HG03342 (cell line): ENCODE data around the gene TM4SF20.

Experiments
- ATAC-seq: cut with Tn5 transposase; IDR thresholded peaks from one replicate; pipeline ENCODE4 v1.9.1; 2021; ENCODE audit warnings: mild to moderate bottlenecking, moderate library complexity; ENCODE audit not compliant: unreplicated experiment

The TM4SF20 gene

DNA sequence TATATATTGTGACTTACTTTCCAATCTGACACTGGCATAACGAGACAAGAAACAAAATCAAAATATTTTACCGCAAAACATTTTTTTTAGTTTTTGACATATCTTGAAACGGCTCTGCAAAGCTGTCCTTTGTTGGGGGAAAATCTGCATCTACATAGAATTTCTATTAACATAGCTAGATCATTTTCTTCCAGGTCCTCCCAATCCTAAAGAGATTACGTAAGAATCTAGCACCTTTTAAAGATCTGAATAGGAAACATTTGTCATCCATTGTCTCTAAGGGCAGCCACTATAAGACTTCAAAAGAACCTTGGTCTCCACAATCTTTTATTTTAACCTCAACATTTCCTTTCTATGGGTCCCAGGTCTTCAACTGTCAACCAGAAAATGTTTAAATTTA is 55.3 kb downstream of the TM4SF20 start:
- no peak for ATAC-seq

DNA sequence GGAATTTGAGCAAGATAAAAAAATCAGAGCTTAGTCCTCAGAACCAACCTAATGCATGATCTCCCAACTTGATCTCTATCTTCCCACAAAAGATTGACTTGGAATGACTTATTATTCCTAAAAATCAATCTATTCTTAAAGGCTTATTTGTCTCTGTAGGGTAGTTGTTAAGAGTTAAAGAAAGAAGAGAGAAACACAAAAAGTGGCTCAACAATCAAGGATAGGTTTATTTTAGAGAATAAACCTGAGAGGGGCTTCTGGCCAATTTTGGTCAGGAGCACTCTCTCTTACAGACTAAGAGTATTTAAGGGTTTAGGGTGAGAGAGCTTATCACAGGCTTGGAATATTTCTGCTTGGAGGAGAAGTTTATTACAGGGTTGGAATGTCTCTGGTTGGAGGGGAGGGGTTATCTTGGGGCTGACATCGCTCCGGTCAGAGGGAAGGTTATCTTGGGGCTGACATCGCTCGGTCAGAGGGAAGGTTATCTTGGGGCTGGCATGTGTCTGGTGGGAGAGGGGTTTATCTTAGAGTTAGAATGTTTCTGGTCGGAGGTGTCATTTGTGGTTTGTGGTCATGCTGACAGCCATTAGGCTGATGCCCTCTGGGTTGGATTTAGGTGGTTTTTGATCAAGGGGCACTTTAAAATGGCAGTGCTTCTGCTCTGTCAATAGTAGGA is 56.4 kb downstream of the TM4SF20 start:
- ATAC-seq: no peak

DNA sequence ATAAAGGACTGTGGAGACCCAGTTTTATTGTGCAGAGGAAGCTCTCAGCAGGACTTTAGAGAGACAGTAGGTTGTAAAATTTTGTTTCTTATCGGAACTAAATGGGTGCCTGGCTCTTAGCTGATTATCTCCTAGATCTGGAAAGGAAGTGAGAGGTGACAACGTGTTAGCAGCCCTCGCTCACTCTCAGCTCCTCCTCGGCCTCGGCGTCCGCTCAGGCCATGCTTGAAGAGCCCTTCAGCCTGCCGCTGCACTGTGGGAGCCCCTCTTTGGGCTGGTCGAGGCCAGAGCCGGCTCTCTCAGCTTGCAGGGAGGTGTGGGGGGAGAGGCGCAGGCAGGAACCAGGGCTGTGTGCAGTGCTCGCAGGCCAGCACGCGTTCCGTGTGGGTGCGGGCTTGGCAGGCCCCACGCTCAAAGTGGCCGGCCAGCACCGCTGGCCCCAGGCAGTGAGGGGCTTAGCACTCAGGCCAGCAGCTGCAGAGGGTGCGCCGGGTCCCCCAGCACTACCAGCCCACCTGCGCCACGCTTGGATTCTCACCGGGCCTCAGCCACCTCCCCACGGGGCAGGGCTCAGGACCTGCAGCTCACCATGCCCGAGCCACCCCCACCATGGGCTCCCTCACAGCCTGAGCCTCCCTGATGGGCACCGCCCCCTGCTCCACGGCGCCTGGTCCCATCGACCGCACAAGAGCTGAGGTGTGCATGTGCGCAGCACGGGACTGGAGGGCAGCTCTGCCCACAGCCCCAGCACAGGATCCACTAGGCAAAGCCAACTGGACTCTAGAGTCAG is 58.6 kb downstream of the TM4SF20 start:
- no peak for ATAC-seq

DNA sequence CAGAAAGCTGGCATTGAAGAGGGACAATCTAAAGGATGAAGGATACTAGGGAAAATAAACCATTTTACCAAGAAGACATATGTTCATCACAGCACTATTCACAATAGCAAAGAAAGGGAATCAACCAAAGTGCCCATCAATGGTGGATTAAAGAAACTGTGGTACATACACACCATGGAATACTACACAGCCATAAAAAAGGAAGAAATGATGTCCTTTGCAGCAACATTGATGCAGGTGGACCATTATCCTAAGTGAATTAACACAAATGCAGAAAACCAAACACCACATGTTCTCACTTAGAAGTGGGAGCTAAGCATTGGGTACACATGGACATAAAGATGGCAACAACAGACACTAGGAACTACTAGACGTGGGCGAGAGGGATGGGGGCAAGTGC is 61.3 kb downstream of the TM4SF20 start:
- ATAC-seq: no peak

DNA sequence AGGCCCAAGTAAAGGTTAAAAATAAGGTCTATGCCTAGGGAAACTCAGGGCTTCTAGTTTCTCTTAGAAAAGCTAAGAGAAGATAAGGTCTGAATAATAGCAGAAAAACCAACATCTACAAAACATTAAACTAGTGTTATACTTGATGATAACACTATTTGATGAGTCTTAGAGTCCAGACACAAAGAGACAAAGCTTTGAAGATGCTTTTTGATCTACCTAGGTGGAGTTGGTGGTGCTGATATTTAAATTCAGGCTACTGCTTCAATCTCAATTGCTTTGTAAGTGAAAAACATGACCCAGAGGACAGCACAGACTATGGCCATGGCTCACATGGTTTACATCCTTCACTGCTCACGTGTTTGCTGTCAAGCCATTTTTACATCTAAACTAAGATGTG is 65.8 kb downstream of the TM4SF20 start:
- no peak for ATAC-seq

DNA sequence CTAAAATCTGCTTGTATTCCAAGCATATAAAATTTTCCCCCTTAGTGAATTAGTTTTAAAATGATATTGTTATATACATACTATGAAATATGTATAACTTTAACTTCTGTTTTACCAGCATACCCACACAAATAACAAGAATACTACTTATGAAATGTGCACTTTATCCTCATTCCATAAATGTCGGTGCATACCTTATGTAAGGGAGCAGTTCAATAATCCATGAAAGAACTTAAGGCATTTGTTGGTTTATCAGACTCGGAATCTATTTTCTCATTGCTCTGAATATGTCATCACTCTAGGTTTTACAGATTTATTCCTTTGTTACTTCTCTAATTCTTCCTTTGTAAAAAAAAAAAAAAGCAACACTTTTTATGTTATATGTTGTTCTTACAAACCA is 66.5 kb downstream of the TM4SF20 start:
- ATAC-seq: no peak
